HCT116 (cell line): ENCODE results near the gene ERGIC1. TPM values are rescaled to one million over a fixed set of nuclear protein-coding genes. Genes with fewer than 3 reads are reported as not detected.
"Not testable (repeated sequence)": the region's sequence is repeated elsewhere in the genome, so short reads cannot be mapped to it uniquely, and the experiment has no call there.

ENCODE experiments used
- ATAC-seq: fragments of 200-7000 bp; cut with Tn5 transposase; 2 replicates; pipeline ENCODE4 v1.9.1; 2020; ENCODE audit warnings: mild to moderate bottlenecking, moderate library complexity
- BruUV-seq: library from RNA; stranded (reverse); fragments of 400-500 nt; replicated peaks from 2 replicates; lab custom pipeline; 2021; lab: Mats Ljungman, UMichigan
- CTCF ChIA-PET: fragments of 300-600 bp; sonication (Branson Sonifier 250); formaldehyde crosslinking; loops from one replicate; lab custom pipeline; 2021; ENCODE audit warnings: antibody characterized with exemption; lab: Charles Lee
- POLR2A ChIA-PET: fragments of 300-600, 350-600 bp; sonication (Branson Sonifier 250); formaldehyde crosslinking; loops from one replicate; lab custom pipeline; 2021; ENCODE audit warnings: antibody characterized with exemption; lab: Charles Lee
- RAD21 ChIA-PET, 2 experiments: fragments of 300-600 bp; sonication (Branson Sonifier 250); formaldehyde crosslinking; loops; one replicate each; lab custom pipeline; 2023; ENCODE audit warnings: low total read pairs in 2 of 2; ENCODE audit not compliant: uncharacterized antibody in 2 of 2, unreplicated experiment in 2 of 2, low non-redundant PET in 1 of 2; lab: Charles Lee
- DNase-seq: peaks from one replicate; pipeline ENCODE4 v3.0.0-alpha.2; 2010; ENCODE audit warnings: low read depth, low spot score
- H2AFZ ChIP-seq: fragments of 200-600 bp; shearing (Covaris generic), sonication (generic); 2 replicates; pipeline ENCODE4 v1.6.1; 2017; ENCODE audit warnings: low read depth, mixed run types, mixed read lengths, antibody characterized with exemption, low read length; ENCODE audit not compliant: poor library complexity, severe bottlenecking
- H3K27ac ChIP-seq: 2 replicates; pipeline ENCODE4 v1.5.1; 2012; ENCODE audit warnings: low read depth, low read length
- H3K27me3 ChIP-seq: fragments of 200-600 bp; sonication (generic); 2 replicates; pipeline ENCODE4 v1.6.1; 2016; ENCODE audit warnings: mixed run types, low read length, mixed read lengths; ENCODE audit not compliant: insufficient read depth
- H3K36me3 ChIP-seq, 2 experiments: fragments of 200-500 bp in 1 of 2; fragments of 200-600 bp in 1 of 2; sonication (Bioruptor generic) in 1 of 2; sonication (generic) in 1 of 2; 2 replicates each; pipeline versions ENCODE4 v1.5.1 to v1.6.1; 2014 to 2016; ENCODE audit warnings: low read length in 2 of 2, inconsistent platforms in 1 of 2, mixed read lengths in 1 of 2, mixed run types in 1 of 2; ENCODE audit not compliant: insufficient read depth in 2 of 2, control insufficient read depth in 1 of 2
- H3K4me1 ChIP-seq, 2 experiments: fragments of 200-600 bp in 1 of 2; sonication (generic) in 1 of 2; 2 replicates each; pipeline versions ENCODE4 v1.5.1 to v1.6.1; 2012 to 2017; ENCODE audit warnings: low read length in 2 of 2, inconsistent platforms in 1 of 2, mild to moderate bottlenecking in 1 of 2, mixed read lengths in 1 of 2, mixed run types in 1 of 2, moderate library complexity in 1 of 2; ENCODE audit not compliant: insufficient read depth in 2 of 2, control insufficient read depth in 1 of 2
- H3K4me2 ChIP-seq: fragments of 200-600 bp; sonication (generic); 2 replicates; pipeline ENCODE4 v1.6.1; 2017; ENCODE audit warnings: mixed run types, low read length, mixed read lengths
- H3K4me3 ChIP-seq, 2 experiments: fragments of 200-600 bp in 1 of 2; sonication (generic) in 1 of 2; replicated peaks in 1 of 2; 2 replicates each; pipeline ENCODE4 v1.5.1; 2011 to 2016; ENCODE audit warnings: low read length in 2 of 2, control low read depth in 1 of 2, low read depth in 1 of 2, mild to moderate bottlenecking in 1 of 2, mixed read lengths in 1 of 2, mixed run types in 1 of 2
- H3K79me2 ChIP-seq: fragments of 200-600 bp; sonication (generic); 2 replicates; pipeline ENCODE4 v1.6.1; 2017; ENCODE audit warnings: mild to moderate bottlenecking, mixed run types, low read length, moderate library complexity, mixed read lengths; ENCODE audit not compliant: insufficient read depth
- H3K9ac ChIP-seq: fragments of 200-600 bp; sonication (generic); 2 replicates; pipeline ENCODE4 v1.6.1; 2016; ENCODE audit warnings: low read length, mixed read lengths
- H3K9me2 ChIP-seq: fragments of 200-600 bp; sonication (generic), shearing (Covaris generic); 2 replicates; pipeline ENCODE4 v1.6.1; 2017; ENCODE audit warnings: mixed run types, mild to moderate bottlenecking, moderate library complexity; ENCODE audit not compliant: insufficient read depth
- H3K9me3 ChIP-seq, 2 experiments: fragments of 200-500 bp in 1 of 2; fragments of 200-600 bp in 1 of 2; sonication (Bioruptor generic) in 1 of 2; sonication (generic) in 1 of 2; 2 replicates each; pipeline ENCODE4 v1.6.1; 2014 to 2017; ENCODE audit warnings: low read length in 2 of 2, mixed read lengths in 2 of 2, inconsistent platforms in 1 of 2, low read depth in 1 of 2, mild to moderate bottlenecking in 1 of 2, mixed run types in 1 of 2, moderate library complexity in 1 of 2; ENCODE audit not compliant: control insufficient read depth in 1 of 2, insufficient read depth in 1 of 2
- H4K20me1 ChIP-seq: fragments of 200-600 bp; sonication (generic), shearing (Covaris generic); 2 replicates; pipeline ENCODE4 v1.6.1; 2017; ENCODE audit warnings: mixed run types, mild to moderate bottlenecking, moderate library complexity; ENCODE audit not compliant: insufficient read depth
- ATF3 ChIP-seq: IDR thresholded peaks from 2 replicates; pipeline ENCODE4 v1.6.1; 2012
- CBX3 ChIP-seq: IDR thresholded peaks from 2 replicates; pipeline ENCODE4 v1.6.1; 2012; ENCODE audit warnings: low read depth
- CEBPB ChIP-seq: IDR thresholded peaks from 2 replicates; pipeline ENCODE4 v1.6.1; 2012; ENCODE audit warnings: low read depth
- EGR1 ChIP-seq: IDR thresholded peaks from 2 replicates; pipeline ENCODE4 v1.6.1; 2012; ENCODE audit warnings: low read depth
- FOSL1 ChIP-seq: IDR thresholded peaks from 2 replicates; pipeline ENCODE4 v1.6.1; 2012; ENCODE audit warnings: low read depth
- RAD21 ChIP-seq: IDR thresholded peaks from 2 replicates; pipeline ENCODE4 v1.6.1; 2012; ENCODE audit warnings: low read depth, mild to moderate bottlenecking
- SP1 ChIP-seq: IDR thresholded peaks from 2 replicates; pipeline ENCODE4 v1.6.1; 2012; ENCODE audit warnings: low read depth
- ZBTB33 ChIP-seq: IDR thresholded peaks from 2 replicates; pipeline ENCODE4 v1.6.1; 2011; ENCODE audit warnings: mild to moderate bottlenecking, low read length, moderate library complexity; ENCODE audit not compliant: insufficient replicate concordance; ENCODE audit errors: extremely low read depth
- intact Hi-C: fragments of 100-400 bp; cut with micrococcal nuclease; formaldehyde crosslinking; loops from 2 replicates; pipeline ENCODE4 v1.10.0; 2022
- total RNA-seq: library from RNA; stranded (reverse); gene quantifications from one replicate; pipeline ENCODE4 v1.2.1, GENCODE V29; 2021; ENCODE audit not compliant: unreplicated experiment
- TF ChIP-seq, protein P1 (sequence below): IDR thresholded peaks from 2 replicates; pipeline ENCODE4 v1.6.1; 2012

ERGIC1 gene
- total RNA-seq, 1 experiment from 2014 or later = 73.3 TPM

DNA sequence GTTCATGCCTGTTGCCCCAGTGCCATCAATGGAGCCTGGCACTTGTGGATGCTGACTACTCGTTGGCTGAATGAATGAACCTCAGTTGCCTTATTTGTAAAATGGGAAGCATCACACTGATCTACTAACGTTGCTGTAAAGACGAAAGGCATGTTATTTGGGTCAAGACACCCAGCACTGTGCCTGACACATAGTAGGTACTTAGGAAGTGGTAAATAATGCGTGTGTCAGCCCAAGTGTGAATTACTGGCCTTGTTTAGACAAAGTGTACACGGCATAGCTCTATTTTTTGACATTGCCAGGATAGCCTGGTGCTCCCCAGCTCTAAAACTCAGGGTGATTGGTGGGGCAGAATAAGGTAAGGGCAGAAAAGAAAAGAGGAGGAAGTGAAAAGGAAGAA lies 27.4 kb downstream of the ERGIC1 start:
- Histone ChIP-seq H3K4me1 (peaks cover 6 to 29% of the 10 kb centered on the region in 2 experiments), H3K9me3 (no peaks in the 10 kb centered on the region), H3K4me3 (no peak overlapping the region), H3K79me2 (peaks cover 4% of the 10 kb centered on the region; the same call in 1 of the 2 replicates), H3K27ac (no peak overlapping the region), H3K9me2 (no peaks in the 10 kb centered on the region), H3K4me2 (no peak overlapping the region), H2AFZ (no peak overlapping the region), H4K20me1 (no peaks in the 10 kb centered on the region), H3K9ac (no peak overlapping the region), H3K27me3 (no peaks in the 10 kb centered on the region), H3K36me3 (no peaks in the 10 kb centered on the region)
- no peak for TF ChIP-seq CEBPB
- TF ChIP-seq FOSL1 = no peak
- DNase-seq (no peak), ATAC-seq (no peak)
- ChIA-PET RAD21 (no interaction called here), CTCF (no interaction called here), POLR2A (no interaction called here)
- intact Hi-C loops = no loop called here
- no TSS peak for BruUV-seq

DNA sequence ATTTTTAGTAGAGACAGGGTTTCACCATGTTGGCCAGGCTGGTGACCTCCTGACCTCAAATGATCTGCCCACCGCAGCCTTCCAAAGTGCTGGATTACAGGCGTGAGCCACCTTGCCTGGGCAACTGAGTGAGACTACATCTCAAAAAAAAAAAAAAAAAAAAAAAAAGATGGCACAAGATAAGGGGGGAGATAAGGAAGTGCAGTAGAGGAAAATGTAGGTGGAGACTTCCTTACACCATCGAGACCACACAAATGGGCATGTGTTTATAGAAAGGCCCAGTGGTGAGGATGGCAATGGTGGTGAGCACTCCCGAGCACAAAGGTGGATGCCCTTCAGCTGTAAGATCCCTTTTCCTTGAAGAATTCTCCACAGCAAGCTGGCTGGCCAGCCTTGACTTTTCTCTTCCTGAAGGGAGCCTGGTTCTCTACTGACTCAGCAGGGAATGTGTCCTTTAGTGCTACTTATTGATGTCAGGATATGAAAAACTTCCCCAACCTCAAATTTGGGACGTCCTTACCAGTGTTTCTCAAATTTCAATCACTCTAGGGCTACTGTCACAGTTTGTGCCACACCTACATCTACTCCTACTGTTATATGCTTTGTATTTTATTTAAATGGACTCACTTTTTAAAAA lies 28.2 kb downstream of the ERGIC1 start:
- RAD21 ChIA-PET = no interaction called here
- ATAC-seq = no peak
- Histone ChIP-seq H3K79me2 (peaks cover 4% of the 10 kb centered on the region; the same call in 1 of the 2 replicates), H3K9me3 (no peaks in the 10 kb centered on the region), H3K4me3 (no peak overlapping the region), H2AFZ (no peak overlapping the region), H3K27me3 (no peaks in the 10 kb centered on the region), H3K9ac (no peak overlapping the region), H3K4me1 (peaks cover 13 to 34% of the 10 kb centered on the region in 2 experiments), H3K27ac (no peak overlapping the region), H4K20me1 (no peaks in the 10 kb centered on the region), H3K4me2 (no peak overlapping the region), H3K36me3 (no peaks in the 10 kb centered on the region), H3K9me2 (no peaks in the 10 kb centered on the region)
- no peak for DNase-seq
- CTCF ChIA-PET = no interaction called here
- TF ChIP-seq, protein P1, sequence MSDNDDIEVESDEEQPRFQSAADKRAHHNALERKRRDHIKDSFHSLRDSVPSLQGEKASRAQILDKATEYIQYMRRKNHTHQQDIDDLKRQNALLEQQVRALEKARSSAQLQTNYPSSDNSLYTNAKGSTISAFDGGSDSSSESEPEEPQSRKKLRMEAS = no peak
- TF ChIP-seq RAD21 (no peak), ZBTB33 (no peak), SP1 (no peak), EGR1 (no peak), CBX3 (no peak), ATF3 (no peak)
- no TSS peak for BruUV-seq
- intact Hi-C loops = no loop called here
- POLR2A ChIA-PET = no interaction called here

GRCh38 chr5:172864171-172864570 lies 30.1 kb downstream of the ERGIC1 start:
- H4K20me1 ChIP-seq, intact Hi-C loops, H3K27me3 ChIP-seq, H3K79me2 ChIP-seq, DNase-seq, H3K9me2 ChIP-seq, H3K9me3 ChIP-seq, H3K4me2 ChIP-seq, BruUV-seq, ATAC-seq, H3K9ac ChIP-seq, CTCF ChIA-PET, H3K4me3 ChIP-seq, H3K36me3 ChIP-seq, H2AFZ ChIP-seq, H3K27ac ChIP-seq, POLR2A ChIA-PET: not testable (repeated sequence)
- RAD21 ChIA-PET = interaction anchor here in 1 of 2 experiments (0.6 kb wide), 1 partner anchor 87 kb away, joined by 3 read pairs; no protein-coding TSS in a partner anchor
- H3K4me1 ChIP-seq = peaks cover 32 to 37% of the 10 kb centered on the region in 2 experiments
